ENCODE measurements around the gene CAPN13.

The CAPN13 gene

DNA sequence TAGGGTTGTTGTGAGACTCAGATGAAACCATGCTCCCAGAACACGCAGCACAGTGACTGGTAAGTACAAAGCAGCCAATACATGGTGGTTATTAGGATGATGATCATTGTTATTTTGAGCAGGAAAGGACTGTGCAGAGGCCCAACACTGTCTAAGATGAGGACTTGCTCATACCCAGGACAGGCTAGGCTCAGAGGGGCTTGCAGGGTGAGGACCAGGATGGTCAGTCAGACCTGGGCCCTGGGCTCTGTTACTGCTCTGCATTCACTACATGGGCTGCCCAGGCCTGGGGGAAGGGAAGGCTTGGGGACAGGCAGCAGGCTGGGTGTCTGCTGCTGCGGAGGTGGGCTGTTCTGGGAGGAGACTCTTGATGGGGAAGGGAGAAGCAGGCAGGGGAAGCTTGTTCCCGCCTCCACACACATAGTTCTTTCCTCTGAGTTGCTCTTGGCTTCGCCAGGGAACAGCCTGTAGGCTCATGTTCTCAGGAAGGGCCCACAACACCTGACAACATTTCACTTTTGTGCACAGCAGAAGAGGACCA lies 17.5 kb downstream of the CAPN13 start:
- peak overlapping the region; percentile 56; the same call in 1 of the 2 replicates for H3K27ac ChIP-seq

DNA sequence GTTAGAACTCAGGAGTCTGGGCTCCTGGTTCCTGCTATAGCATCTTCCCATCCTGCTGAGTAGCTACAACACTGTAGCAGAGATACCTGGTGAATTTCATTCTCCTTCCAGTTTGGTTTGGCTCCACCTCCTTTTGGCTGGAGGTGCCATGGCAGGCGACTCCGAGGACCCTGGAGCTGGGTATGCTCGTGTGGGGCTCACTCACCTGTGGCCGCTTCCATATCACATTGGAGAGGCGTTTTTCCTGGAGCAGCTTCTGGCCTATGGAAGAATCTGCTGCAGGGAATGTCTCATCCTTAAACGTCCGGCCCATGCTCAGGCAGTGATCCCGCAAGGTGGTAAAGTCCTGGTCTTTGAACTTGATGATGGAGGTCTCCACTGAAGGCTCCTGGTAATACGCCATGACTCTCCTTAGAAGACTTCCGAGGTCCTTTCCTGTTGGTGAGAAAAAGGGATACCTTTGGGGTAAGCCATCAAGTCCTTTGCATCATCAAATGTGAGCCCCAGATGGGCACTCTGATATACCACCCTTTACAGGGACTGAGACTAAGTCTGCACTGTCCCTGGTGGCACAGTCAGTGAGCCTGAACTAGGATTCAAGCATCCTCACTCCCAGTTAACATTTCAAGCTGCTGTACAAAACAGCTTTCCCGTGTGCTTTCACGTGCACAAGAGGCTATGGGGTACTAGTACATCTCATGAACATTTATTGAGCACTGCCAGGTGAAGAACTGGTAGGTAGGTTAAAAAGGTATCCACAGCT lies 20.1 kb downstream of the CAPN13 start:
- TF ChIP-seq, protein P1, sequence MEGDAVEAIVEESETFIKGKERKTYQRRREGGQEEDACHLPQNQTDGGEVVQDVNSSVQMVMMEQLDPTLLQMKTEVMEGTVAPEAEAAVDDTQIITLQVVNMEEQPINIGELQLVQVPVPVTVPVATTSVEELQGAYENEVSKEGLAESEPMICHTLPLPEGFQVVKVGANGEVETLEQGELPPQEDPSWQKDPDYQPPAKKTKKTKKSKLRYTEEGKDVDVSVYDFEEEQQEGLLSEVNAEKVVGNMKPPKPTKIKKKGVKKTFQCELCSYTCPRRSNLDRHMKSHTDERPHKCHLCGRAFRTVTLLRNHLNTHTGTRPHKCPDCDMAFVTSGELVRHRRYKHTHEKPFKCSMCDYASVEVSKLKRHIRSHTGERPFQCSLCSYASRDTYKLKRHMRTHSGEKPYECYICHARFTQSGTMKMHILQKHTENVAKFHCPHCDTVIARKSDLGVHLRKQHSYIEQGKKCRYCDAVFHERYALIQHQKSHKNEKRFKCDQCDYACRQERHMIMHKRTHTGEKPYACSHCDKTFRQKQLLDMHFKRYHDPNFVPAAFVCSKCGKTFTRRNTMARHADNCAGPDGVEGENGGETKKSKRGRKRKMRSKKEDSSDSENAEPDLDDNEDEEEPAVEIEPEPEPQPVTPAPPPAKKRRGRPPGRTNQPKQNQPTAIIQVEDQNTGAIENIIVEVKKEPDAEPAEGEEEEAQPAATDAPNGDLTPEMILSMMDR (conservative IDR thresholded peaks at IDR 0.05) = no peak
- no peak overlapping the region for H3K27ac ChIP-seq

More for the DNA sequence above, 17.5 kb downstream of the CAPN13 start:
- TF ChIP-seq, protein P1 (conservative IDR thresholded peaks at IDR 0.05) = no peak

DNA sequence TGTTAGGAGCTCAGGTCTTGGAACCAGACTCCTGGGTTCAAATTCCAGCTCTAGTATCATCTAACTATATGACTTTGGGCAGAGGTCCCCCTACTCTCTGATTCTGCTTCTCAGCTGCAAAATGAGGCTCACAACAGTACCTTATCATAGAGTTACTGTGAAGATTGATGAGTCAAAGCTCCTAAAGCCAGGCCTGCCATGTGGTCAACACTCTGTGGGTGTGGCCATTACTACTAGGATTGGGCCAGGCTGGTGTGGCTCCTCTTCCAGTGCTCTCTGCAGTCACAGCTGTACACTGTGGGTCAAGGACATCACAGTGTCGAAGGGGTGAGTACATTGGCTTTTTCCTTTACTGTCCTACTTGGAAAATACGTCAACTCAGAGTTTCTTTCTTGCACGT lies 22.6 kb downstream of the CAPN13 start:
- no peak overlapping the region for H3K27ac ChIP-seq
- TF ChIP-seq, protein P1 (conservative IDR thresholded peaks at IDR 0.05) = no peak

DNA sequence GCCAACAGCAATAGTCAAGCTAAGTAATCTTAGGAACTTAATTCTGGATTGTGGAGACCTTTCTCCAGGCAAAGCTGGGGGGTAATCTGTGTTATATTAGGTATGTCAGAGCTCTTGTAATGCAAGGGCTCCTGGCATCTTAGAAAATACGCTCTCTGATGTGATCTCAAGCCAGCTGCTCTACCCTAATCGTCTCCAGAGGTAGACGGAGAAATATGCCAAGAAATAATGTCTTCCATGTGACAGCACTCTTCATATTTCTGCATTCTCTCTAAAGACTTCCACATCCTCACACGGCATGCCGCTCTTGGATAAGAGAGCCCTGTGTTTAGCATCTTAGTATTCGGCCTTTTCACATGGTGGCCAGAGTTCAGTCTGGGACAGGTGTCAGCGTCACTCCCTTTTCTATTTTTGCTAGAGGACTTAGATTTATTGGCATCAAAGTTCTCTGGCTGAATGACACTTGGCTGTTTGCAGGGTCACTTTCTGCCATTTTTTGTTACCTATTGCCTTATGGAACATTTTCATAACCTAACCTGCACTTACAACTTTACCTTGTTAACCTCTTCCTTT lies 25.2 kb downstream of the CAPN13 start:
- TF ChIP-seq, protein P1 (conservative IDR thresholded peaks at IDR 0.05) = no peak
- no peak overlapping the region for H3K27ac ChIP-seq

DNA sequence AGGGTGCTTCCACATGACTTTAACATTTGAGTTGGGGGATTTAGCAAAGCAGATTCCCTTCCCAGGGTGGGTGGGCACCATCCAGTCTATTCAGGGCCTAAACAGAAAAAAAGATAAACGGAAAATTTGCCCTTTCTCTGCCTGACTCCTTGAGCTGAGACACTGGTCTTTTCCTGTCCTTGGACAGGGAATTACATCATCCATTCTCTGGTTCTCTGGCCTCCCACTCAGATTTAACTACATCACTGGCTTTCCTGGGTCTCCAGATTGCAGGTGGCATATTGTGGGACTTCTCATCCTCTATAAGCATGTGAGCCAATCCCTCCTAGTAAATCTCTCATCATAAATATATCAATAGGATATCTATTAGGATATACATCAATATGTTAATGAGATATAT lies 25.8 kb downstream of the CAPN13 start:
- no peak overlapping the region for H3K27ac ChIP-seq
- TF ChIP-seq, protein P1 (conservative IDR thresholded peaks at IDR 0.05) = no peak

DNA sequence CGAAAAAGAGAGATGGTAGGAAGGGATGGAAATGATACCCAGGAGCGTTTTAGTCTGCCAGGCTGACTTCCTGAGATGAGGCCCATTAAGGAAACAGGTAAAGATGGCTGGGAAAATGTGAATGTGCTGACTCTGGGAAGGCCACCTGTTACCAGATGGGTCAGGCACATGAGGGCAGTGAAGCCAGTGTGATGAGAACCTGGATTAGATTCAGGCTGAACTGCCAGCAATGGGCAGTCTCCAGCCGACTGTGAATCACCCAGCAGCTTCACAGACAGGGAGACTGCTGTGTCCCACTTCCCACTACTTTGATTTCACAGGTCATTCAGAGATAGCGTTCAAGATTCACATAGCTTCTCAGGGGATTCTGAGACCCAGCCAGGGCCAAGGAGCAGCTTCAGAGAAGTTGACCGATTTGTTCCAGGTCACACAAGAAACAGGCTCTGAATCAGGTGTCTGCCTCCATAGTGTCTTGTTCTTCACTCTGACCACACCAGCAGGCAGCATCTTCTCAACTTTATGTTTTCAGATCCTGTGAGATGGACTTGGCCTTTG lies 26.4 kb downstream of the CAPN13 start:
- TF ChIP-seq, protein P1 (conservative IDR thresholded peaks at IDR 0.05) = no peak
- no peak overlapping the region for H3K27ac ChIP-seq

DNA sequence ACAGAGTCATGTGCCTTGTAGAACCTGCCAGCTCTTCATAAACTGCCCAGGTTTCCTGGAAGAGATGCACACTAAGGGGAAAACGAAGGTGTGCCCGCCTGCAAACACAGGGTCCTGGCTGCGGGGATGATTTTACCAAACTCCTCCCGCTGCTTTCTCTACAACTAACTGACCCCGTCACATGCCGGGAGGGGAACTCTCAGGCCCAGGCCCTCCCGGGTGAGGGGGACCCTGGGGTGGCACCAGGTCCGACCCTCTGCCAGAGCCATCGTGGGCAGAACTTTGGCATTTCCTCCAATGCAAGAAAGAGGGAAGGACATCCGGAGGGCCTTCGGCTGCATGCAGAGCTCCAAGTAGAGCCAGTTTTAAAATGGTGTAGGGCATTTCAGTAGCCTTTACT lies 28.6 kb downstream of the CAPN13 start:
- H3K27ac ChIP-seq = peak overlapping the region; percentile 72
- TF ChIP-seq, protein P1 (conservative IDR thresholded peaks at IDR 0.05) = no peak

Data from VCaP (cell line).